Heart left ventricle (tissue), 16 donors: ENCODE results near the gene AAR2. TPM values are rescaled to one million over a fixed set of nuclear protein-coding genes. Genes with fewer than 3 reads are reported as not detected.

Source experiments
- ATAC-seq, 4 donors: fragments of 200-7000 bp; cut with Tn5 transposase; one replicate each; pipeline ENCODE4 v1.9.1; 2020 to 2022; ENCODE audit warnings: moderate library complexity in 4 of 4, mild to moderate bottlenecking in 3 of 4, moderate number of reproducible peaks in 1 of 4
- DNase-seq, 5 donors: peaks; one replicate each; pipeline ENCODE4 v3.0.0-alpha.2; 2020
- H3K27ac ChIP-seq, 12 donors: fragments of 200-600 bp; sonication (generic) in 4 of 12; one replicate each; pipeline versions ENCODE4 v1.5.0 to v1.8.0; 2016 to 2022; ENCODE audit warnings: mild to moderate bottlenecking in 2 of 12
- H3K27me3 ChIP-seq, 9 donors: fragments of 200-600 bp; sonication (generic) in 2 of 9; one replicate each; pipeline versions ENCODE4 v1.5.1 to v1.8.0; 2016 to 2022; ENCODE audit warnings: mild to moderate bottlenecking in 3 of 9
- H3K36me3 ChIP-seq, 9 donors: fragments of 200-600 bp; sonication (generic) in 2 of 9; one replicate each; pipeline versions ENCODE4 v1.5.0 to v1.8.0; 2018 to 2022; ENCODE audit warnings: mild to moderate bottlenecking in 2 of 9
- H3K4me1 ChIP-seq, 12 donors: fragments of 200-600 bp; sonication (generic) in 4 of 12; one replicate each; pipeline versions ENCODE4 v1.5.0 to v1.8.0; 2016 to 2022; ENCODE audit warnings: mild to moderate bottlenecking in 3 of 12
- H3K4me3 ChIP-seq, 12 donors: fragments of 200-600 bp; sonication (generic) in 4 of 12; one replicate each; pipeline versions ENCODE4 v1.5.0 to v1.8.0; 2017 to 2022; ENCODE audit warnings: mild to moderate bottlenecking in 9 of 12, moderate library complexity in 4 of 12
- H3K9me3 ChIP-seq, 12 donors: fragments of 200-600 bp; sonication (generic) in 4 of 12; one replicate each; pipeline versions ENCODE4 v1.5.0 to v1.8.0; 2016 to 2022; ENCODE audit warnings: mild to moderate bottlenecking in 1 of 12
- CTCF ChIP-seq, 12 donors: fragments of 200-600 bp; sonication (generic) in 4 of 12; IDR thresholded peaks; one replicate each; pipeline versions ENCODE4 v1.5.0 to v1.8.0; 2018 to 2022; ENCODE audit warnings: antibody characterized with exemption in 12 of 12, mild to moderate bottlenecking in 5 of 12
- POLR2A ChIP-seq, 2 donors: fragments of 450-650 bp; IDR thresholded peaks; one replicate each; pipeline ENCODE4 v1.6.1; 2017; ENCODE audit warnings: antibody characterized with exemption in 2 of 2, mild to moderate bottlenecking in 2 of 2, moderate library complexity in 2 of 2
- WGBS, 4 donors: extraction: QIAGEN DNeasy Blood & Tissue Kit in 2 of 4; methylation state at CpG; one replicate each; pipeline versions ENCODE4 v1.1.5 to v1.1.7; 2013 to 2018; 5-methylcytosine and 5-hydroxymethylcytosine counted together
- intact Hi-C, 10 donors: fragments of 100-400 bp; cut with DNase I; formaldehyde crosslinking; loops; one replicate each; pipeline versions ENCODE4 v1.11.1 to v1.14.2; 2022
- polyA plus RNA-seq, 2 donors: library from polyadenylated mRNA; stranded (reverse); fragments of 200-250 nt; gene quantifications; one replicate each; pipeline ENCODE4 v1.2.3, GENCODE V29; 2013
- total RNA-seq, 9 donors: library from RNA; depleted of rRNA in 2 of 9; stranded (reverse); fragments of >200 nt in 2 of 9; fragmentation: NEBNext Ultra II Directional in 3 of 9; extraction: Animal tissue kit (Norgen Biotek cat#: 25700) in 3 of 9; gene quantifications; one replicate each; pipeline versions ENCODE4 v1.1.0 to v1.2.4, GENCODE V29; 2016 to 2023
- donor health status: ischemic (EF 13 %, LVEDD 7.1; RV severe dilation, severe dysfunction).
- donor health status: healthy with polysubstance abuse.
- donor health status: DM: no; HTN: yes; CAD: no.
- donor health status: DM: no; HTN: no; CAD: no.
- donor health status: ischemic (EF 25% LVEDD 6.9; RV normal size, moderate dysfunction).
- donor health status: ischemic (EF 25% LVEDD 5.7; RV mildly dilated, moderate dysfunction).
- donor health status: healthy.
- donor health status: DM: yes; HTN: yes; CAD: no.
- donor health status: ischemic (EF 35%, LVEDD 5.7; RV mildly dilated, moderate dysfunction).
- donor health status: nonischemic (EF 11% LVEDD 7.7; RV severe dilation, severe dysfunction).
- donor health status: DM: yes; HTN: yes; CAD: no.
- donor health status: PGD.
- donor health status: ischemic (EF 29% LVEDD 5.4; RV normal size, mild dysfunction).
- donor health status: nonischemic (EF 23%, LVEDD 6.1; RV moderate dilation, normal function).

AAR2 gene
- total and polyA plus RNA-seq, 11 donors = 7.8 to 26.9 (median 16.8) TPM

GRCh38 chr20:36213362-36213761 lies 22.9 kb upstream of the AAR2 start:
- DNase-seq (no peak), ATAC-seq (no peak)
- Histone ChIP-seq H3K9me3 (no peaks in the 10 kb centered on the region), H3K36me3 (peaks cover 0 to 73% (median 11%) of the 10 kb centered on the region in 9 donors), H3K27ac (no peak overlapping the region), H3K4me1 (no peaks in the 10 kb centered on the region), H3K27me3 (no peaks in the 10 kb centered on the region), H3K4me3 (no peak overlapping the region)
- 62 to 68% (median 63%) methylated on average over 2 of the region's 2 CpGs for WGBS, 4 donors
- no peak for TF ChIP-seq CTCF (IDR thresholded peaks at IDR 0.05)
- no peak for TF ChIP-seq POLR2A (IDR thresholded peaks at IDR 0.05)
- intact Hi-C loops = loop anchor here in 7 of 10 donors (5.0 to 10.0 kb wide), 6 partner anchors 224 to 671 kb away; partner anchors contain the start of gene RAB5IF (in 1 of the 7)

- Histone ChIP-seq H3K27me3 (no peaks in the 10 kb centered on the region), H3K36me3 (peaks cover 0 to 73% (median 8%) of the 10 kb centered on the region in 9 donors), H3K4me3 (no peak overlapping the region), H3K9me3 (no peaks in the 10 kb centered on the region), H3K4me1 (no peaks in the 10 kb centered on the region), H3K27ac (no peak overlapping the region)
- WGBS, 4 donors = 67 to 71% (median 69%) methylated on average over 5 of the region's 5 CpGs
- TF ChIP-seq CTCF (IDR thresholded peaks at IDR 0.05) (peak; percentile 21 to 59 (median 47)), POLR2A (IDR thresholded peaks at IDR 0.05) (no peak)
- ATAC-seq = peak in 3 of 4 donors; percentile 44 to 63 (median 45)
- intact Hi-C loops = loop anchor here in 9 of 10 donors (2.0 to 10.0 kb wide), 8 partner anchors 223 to 670 kb away; partner anchors contain the start of gene RAB5IF (in 1 of the 9)
- no peak for DNase-seq
These were observed 21.5 kb upstream of the AAR2 start for GRCh38 chr20:36214684-36215256.

- DNase-seq (no peak), ATAC-seq (no peak)
- intact Hi-C loops = loop anchor here in 7 of 10 donors (2.0 to 10.0 kb wide), 7 partner anchors 222 to 669 kb away; partner anchors contain the start of gene RAB5IF (in 1 of the 7)
- Histone ChIP-seq H3K4me3 (no peak overlapping the region), H3K36me3 (peaks cover 0 to 70% (median 7%) of the 10 kb centered on the region in 9 donors), H3K9me3 (no peaks in the 10 kb centered on the region), H3K27me3 (no peaks in the 10 kb centered on the region), H3K27ac (no peak overlapping the region), H3K4me1 (no peaks in the 10 kb centered on the region)
- 92 to 95% (median 94%) methylated on average over 4 of the region's 4 CpGs for WGBS, 4 donors
- TF ChIP-seq POLR2A (IDR thresholded peaks at IDR 0.05) (no peak), CTCF (IDR thresholded peaks at IDR 0.05) (no peak)
These were observed 20.5 kb upstream of the AAR2 start for GRCh38 chr20:36215778-36216177.

GRCh38 chr20:36216314-36217025 lies 19.8 kb upstream of the AAR2 start:
- Histone ChIP-seq H3K4me1 (no peaks in the 10 kb centered on the region), H3K9me3 (no peaks in the 10 kb centered on the region), H3K4me3 (no peak overlapping the region), H3K27ac (no peak overlapping the region), H3K27me3 (no peaks in the 10 kb centered on the region), H3K36me3 (peaks cover 0 to 77% (median 7%) of the 10 kb centered on the region in 9 donors)
- ATAC-seq = no peak
- no peak for DNase-seq
- WGBS, 4 donors = 77 to 82% (median 81%) methylated on average over 7 of the region's 7 CpGs
- intact Hi-C loops = loop anchor here in 6 of 10 donors (5.0 to 10.0 kb wide), 5 partner anchors 221 to 668 kb away; partner anchors contain the start of gene RAB5IF (in 1 of the 6)
- no peak for TF ChIP-seq POLR2A (IDR thresholded peaks at IDR 0.05)
- TF ChIP-seq CTCF (IDR thresholded peaks at IDR 0.05) = no peak
